MCF 10A (cell line): ENCODE data around the gene PHLDA3. TPM values are rescaled to one million over a fixed set of nuclear protein-coding genes. Genes with fewer than 3 reads are reported as not detected.
A peak's percentile ranks its signal among the peaks of the same experiment; 100 is the strongest.

Experiments used
- BruUV-seq: library from RNA; stranded (reverse); fragments of 400-500 nt; replicated peaks from 2 replicates; lab custom pipeline; 2021; lab: Mats Ljungman, UMichigan
- CTCF ChIA-PET: fragments of 300-600 bp; sonication (Branson Sonifier 250); formaldehyde crosslinking; extraction: SDS; loops from one replicate; lab custom pipeline; 2021; ENCODE audit warnings: antibody characterized with exemption, inconsistent platforms; lab: Yijun Ruan, JAX
- POLR2A ChIA-PET: fragments of 300-600, 350-650 bp; sonication (Branson Sonifier 250); formaldehyde crosslinking; extraction: SDS; loops from one replicate; lab custom pipeline; 2020; ENCODE audit warnings: antibody characterized with exemption, inconsistent platforms; lab: Yijun Ruan, JAX
- DNase-seq: peaks from one replicate; pipeline ENCODE4 v3.0.0-alpha.2; 2018; ENCODE audit not compliant: unreplicated experiment
- H3K27ac Mint-ChIP-seq: one replicate; pipeline ENCODE4 v1.8.0; 2022; ENCODE audit warnings: mild to moderate bottlenecking, low read depth, mixed read lengths; ENCODE audit not compliant: unreplicated experiment
- H3K27me3 Mint-ChIP-seq: one replicate; pipeline ENCODE4 v1.8.0; 2022; ENCODE audit warnings: mixed read lengths; ENCODE audit not compliant: insufficient read depth, unreplicated experiment
- H3K36me3 Mint-ChIP-seq: one replicate; pipeline ENCODE4 v1.8.0; 2022; ENCODE audit warnings: mild to moderate bottlenecking, moderate library complexity, mixed read lengths; ENCODE audit not compliant: insufficient read depth, unreplicated experiment
- H3K4me1 Mint-ChIP-seq: one replicate; pipeline ENCODE4 v1.8.0; 2022; ENCODE audit warnings: mixed read lengths; ENCODE audit not compliant: insufficient read depth, unreplicated experiment
- H3K4me3 Mint-ChIP-seq: one replicate; pipeline ENCODE4 v1.8.0; 2022; ENCODE audit warnings: mild to moderate bottlenecking, moderate library complexity, mixed read lengths; ENCODE audit not compliant: unreplicated experiment
- H3K9me3 Mint-ChIP-seq: one replicate; pipeline ENCODE4 v1.8.0; 2022; ENCODE audit warnings: mixed read lengths; ENCODE audit not compliant: unreplicated experiment
- intact Hi-C: fragments of 100-400 bp; cut with micrococcal nuclease; formaldehyde crosslinking; loops from 2 replicates; pipeline ENCODE4 v1.14.1; 2022
- total RNA-seq: library from RNA; stranded (reverse); gene quantifications from 2 replicates; pipeline ENCODE4 v1.2.3, GENCODE V29; 2022
- TF ChIP-seq, protein P1 (sequence below): fragments of 200-600 bp; IDR thresholded peaks from one replicate; pipeline ENCODE4 v1.8.0; 2022; ENCODE audit warnings: antibody characterized with exemption, mild to moderate bottlenecking; ENCODE audit not compliant: unreplicated experiment

The PHLDA3 gene
- total RNA-seq, 1 experiment from 2014 or later, result 169 TPM

GRCh38 chr1:201513498-201514243, 44.7 kb upstream of the PHLDA3 start:
- POLR2A ChIA-PET, result interaction anchor here (0.6 to 15.5 kb wide), 13 partner anchors 8 to 78 kb away, joined by 3 to 330 read pairs (median 13); partner anchors contain the start of gene PHLDA3
- Mint-ChIP-seq H3K36me3 (no peaks in the 10 kb centered on the region), H3K4me3 (no peak overlapping the region), H3K9me3 (no peaks in the 10 kb centered on the region), H3K27ac (no peak overlapping the region), H3K27me3 (no peaks in the 10 kb centered on the region), H3K4me1 (peaks cover 7% of the 10 kb centered on the region)
- TF ChIP-seq, protein P1, sequence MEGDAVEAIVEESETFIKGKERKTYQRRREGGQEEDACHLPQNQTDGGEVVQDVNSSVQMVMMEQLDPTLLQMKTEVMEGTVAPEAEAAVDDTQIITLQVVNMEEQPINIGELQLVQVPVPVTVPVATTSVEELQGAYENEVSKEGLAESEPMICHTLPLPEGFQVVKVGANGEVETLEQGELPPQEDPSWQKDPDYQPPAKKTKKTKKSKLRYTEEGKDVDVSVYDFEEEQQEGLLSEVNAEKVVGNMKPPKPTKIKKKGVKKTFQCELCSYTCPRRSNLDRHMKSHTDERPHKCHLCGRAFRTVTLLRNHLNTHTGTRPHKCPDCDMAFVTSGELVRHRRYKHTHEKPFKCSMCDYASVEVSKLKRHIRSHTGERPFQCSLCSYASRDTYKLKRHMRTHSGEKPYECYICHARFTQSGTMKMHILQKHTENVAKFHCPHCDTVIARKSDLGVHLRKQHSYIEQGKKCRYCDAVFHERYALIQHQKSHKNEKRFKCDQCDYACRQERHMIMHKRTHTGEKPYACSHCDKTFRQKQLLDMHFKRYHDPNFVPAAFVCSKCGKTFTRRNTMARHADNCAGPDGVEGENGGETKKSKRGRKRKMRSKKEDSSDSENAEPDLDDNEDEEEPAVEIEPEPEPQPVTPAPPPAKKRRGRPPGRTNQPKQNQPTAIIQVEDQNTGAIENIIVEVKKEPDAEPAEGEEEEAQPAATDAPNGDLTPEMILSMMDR, result no peak
- CTCF ChIA-PET, result interaction anchor here (0.5 to 58.0 kb wide), 51 partner anchors 10 to 1361 kb away, joined by 3 to 3816 read pairs (median 3); partner anchors contain the start of genes CSRP1, IPO9 and PHLDA3
- no TSS peak for BruUV-seq
- intact Hi-C loops, result loop anchor here (1.0 to 2.0 kb wide), 4 partner anchors 31 to 129 kb away; no protein-coding TSS in a partner anchor
- no peak for DNase-seq

DNA sequence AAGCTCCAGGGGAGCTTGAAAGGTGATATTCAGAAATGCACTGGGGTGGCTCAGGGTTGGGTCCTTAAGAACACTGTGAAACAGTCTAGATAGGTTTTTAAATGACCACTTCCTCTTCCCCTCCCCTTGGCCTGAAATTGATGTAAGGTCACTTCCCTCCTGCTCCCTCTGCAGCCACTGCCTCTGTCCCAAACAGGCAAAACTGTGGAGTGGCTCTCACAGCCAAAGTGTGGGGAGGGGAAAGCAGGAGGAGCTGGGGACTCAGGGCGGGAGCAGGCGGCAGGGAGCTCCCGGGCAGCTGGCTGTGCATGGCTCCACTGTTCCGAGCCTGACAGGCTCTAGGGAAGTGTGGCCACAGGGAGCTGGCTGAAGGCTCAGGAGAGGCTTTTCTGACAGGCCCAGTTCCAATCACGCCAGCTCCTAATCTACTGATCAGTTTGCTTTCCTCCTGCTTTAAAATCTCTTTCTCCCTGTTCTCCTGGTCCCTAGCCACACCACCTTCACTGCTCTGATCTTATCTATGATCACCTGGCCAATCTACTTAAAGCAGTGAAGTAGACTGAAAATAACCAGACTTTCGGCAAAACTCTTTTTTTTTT, 43.1 kb upstream of the PHLDA3 start:
- POLR2A ChIA-PET, result interaction anchor here (0.7 to 15.5 kb wide), 13 partner anchors 9 to 167 kb away, joined by 3 to 330 read pairs (median 6); no protein-coding TSS in a partner anchor
- Mint-ChIP-seq H3K27me3 (no peaks in the 10 kb centered on the region), H3K9me3 (no peaks in the 10 kb centered on the region), H3K36me3 (no peaks in the 10 kb centered on the region), H3K27ac (peak overlapping the region; percentile 31), H3K4me3 (no peak overlapping the region), H3K4me1 (peaks cover 7% of the 10 kb centered on the region)
- BruUV-seq, result no TSS peak
- TF ChIP-seq, protein P1, result no peak
- intact Hi-C loops, result loop anchor here (2.0 kb wide), 1 partner anchor 127 kb away; no protein-coding TSS in a partner anchor
- no peak for DNase-seq
- CTCF ChIA-PET, result interaction anchor here (0.5 to 58.0 kb wide), 45 partner anchors 11 to 1359 kb away, joined by 3 to 3816 read pairs (median 5); partner anchors contain the start of genes CSRP1 and PHLDA3

DNA sequence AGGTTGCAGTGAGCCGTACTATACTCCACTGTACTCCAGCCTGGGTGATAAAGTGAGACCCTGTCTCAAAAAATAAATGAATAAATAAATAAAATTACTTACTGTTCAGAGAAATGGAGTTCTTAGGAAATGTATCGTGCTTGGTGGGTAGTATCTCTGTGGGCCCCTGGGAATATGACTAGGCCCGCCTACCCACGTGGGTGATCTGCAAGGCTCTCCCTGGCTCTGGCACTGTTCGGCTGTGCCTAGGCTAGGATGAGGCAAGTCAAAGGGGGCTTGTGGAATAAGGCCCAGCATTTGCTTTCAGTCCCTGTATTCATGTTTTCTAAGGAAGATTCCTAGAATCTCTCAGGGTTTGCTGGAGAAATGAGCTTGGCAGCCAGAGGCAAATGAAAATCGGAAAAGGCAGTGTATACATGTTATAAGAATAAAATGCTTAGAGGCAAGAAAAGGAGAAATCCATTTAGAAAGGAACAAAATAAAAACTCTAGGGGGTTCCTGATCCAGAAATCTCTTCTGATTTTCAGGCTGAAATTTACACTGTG, 42.5 kb upstream of the PHLDA3 start:
- H3K4me1 Mint-ChIP-seq, result peaks cover 9% of the 10 kb centered on the region
- BruUV-seq, result no TSS peak
- POLR2A ChIA-PET, result interaction anchor here (0.9 to 15.5 kb wide), 11 partner anchors 8 to 76 kb away, joined by 3 to 330 read pairs (median 8); partner anchors contain the start of gene PHLDA3
- CTCF ChIA-PET, result interaction anchor here (0.5 to 58.0 kb wide), 21 partner anchors 12 to 315 kb away, joined by 3 to 3816 read pairs (median 6); partner anchors contain the start of genes CSRP1 and PHLDA3
- no peak for DNase-seq
- intact Hi-C loops, result no loop called here
- TF ChIP-seq, protein P1, result no peak
- no peaks in the 10 kb centered on the region for H3K9me3 Mint-ChIP-seq
- H3K4me3 Mint-ChIP-seq, result no peak overlapping the region
- no peak overlapping the region for H3K27ac Mint-ChIP-seq
- H3K36me3 Mint-ChIP-seq, result no peaks in the 10 kb centered on the region
- H3K27me3 Mint-ChIP-seq, result no peaks in the 10 kb centered on the region
